ENCODE results near the gene RNU5B-1.

- TF ChIP-seq EP300 (IDR thresholded peaks at IDR 0.05) (no peak), CTCF (IDR thresholded peaks at IDR 0.05) (no peak), POLR2A (IDR thresholded peaks at IDR 0.05) (no peak), POLR2AphosphoS5 (IDR thresholded peaks at IDR 0.05) (no peak)
Observed at GRCh38 chr15:65335278-65336055, 31.0 kb downstream of the RNU5B-1 start.

All from sigmoid colon (tissue), 4 donors.